Suprapubic skin (tissue), 4 donors: Measurements from ENCODE around the gene ARRDC3. TPM values are rescaled to one million over a fixed set of nuclear protein-coding genes. Genes with fewer than 3 reads are reported as not detected.

ENCODE experiments used
- DNase-seq, 2 donors: peaks; one replicate each; pipeline ENCODE4 v3.0.0-alpha.2; 2019; ENCODE audit warnings: low spot score in 2 of 2
- H3K27ac ChIP-seq: fragments of 200-600 bp; sonication (generic); one replicate; pipeline ENCODE4 v1.5.1; 2019
- H3K27me3 ChIP-seq: fragments of 200-600 bp; sonication (generic); one replicate; pipeline ENCODE4 v1.5.1; 2019
- H3K36me3 ChIP-seq: fragments of 200-600 bp; sonication (generic); one replicate; pipeline ENCODE4 v1.5.1; 2019
- H3K4me1 ChIP-seq: fragments of 200-600 bp; sonication (generic); one replicate; pipeline ENCODE4 v1.5.1; 2019
- H3K4me3 ChIP-seq: fragments of 200-600 bp; sonication (generic); one replicate; pipeline ENCODE4 v1.5.1; 2019; ENCODE audit warnings: mild to moderate bottlenecking
- H3K9me3 ChIP-seq: fragments of 200-600 bp; sonication (generic); one replicate; pipeline ENCODE4 v1.5.1; 2019
- EP300 ChIP-seq: sonication (generic); formaldehyde crosslinking; IDR thresholded peaks from one replicate; pipeline ENCODE4 v1.6.1; 2017; ENCODE audit warnings: antibody characterized with exemption
- POLR2A ChIP-seq, 2 donors: fragments of 450-650 bp; IDR thresholded peaks; one replicate each; pipeline ENCODE4 v1.6.1; 2017; ENCODE audit warnings: antibody characterized with exemption in 2 of 2, mild to moderate bottlenecking in 2 of 2, moderate library complexity in 2 of 2
- POLR2AphosphoS5 ChIP-seq, 3 donors: sonication (generic); formaldehyde crosslinking; IDR thresholded peaks; one replicate each; pipeline ENCODE4 v1.6.1; 2017; ENCODE audit warnings: antibody characterized with exemption in 3 of 3
- WGBS: methylation state at CpG from one replicate; pipeline ENCODE4 v1.1.5; 2018; 5-methylcytosine and 5-hydroxymethylcytosine counted together
- total RNA-seq, 4 donors: library from RNA; depleted of rRNA; stranded (reverse); fragments of >200 nt; gene quantifications; one replicate each; pipeline ENCODE4 v1.1.0, GENCODE V29; 2016
- TF ChIP-seq, protein P1 (sequence below), 2 donors: fragments of 200-600 bp in 1 of 2; fragments of 450-650 bp in 1 of 2; sonication (generic) in 1 of 2; IDR thresholded peaks; one replicate each; pipeline ENCODE4 v1.5.1; 2016 to 2019; ENCODE audit warnings: antibody characterized with exemption in 2 of 2, mild to moderate bottlenecking in 1 of 2, moderate library complexity in 1 of 2

The ARRDC3 gene
- total RNA-seq, 4 donors from 2014 or later = 30.1 to 84.4 (median 49.6) TPM

DNA sequence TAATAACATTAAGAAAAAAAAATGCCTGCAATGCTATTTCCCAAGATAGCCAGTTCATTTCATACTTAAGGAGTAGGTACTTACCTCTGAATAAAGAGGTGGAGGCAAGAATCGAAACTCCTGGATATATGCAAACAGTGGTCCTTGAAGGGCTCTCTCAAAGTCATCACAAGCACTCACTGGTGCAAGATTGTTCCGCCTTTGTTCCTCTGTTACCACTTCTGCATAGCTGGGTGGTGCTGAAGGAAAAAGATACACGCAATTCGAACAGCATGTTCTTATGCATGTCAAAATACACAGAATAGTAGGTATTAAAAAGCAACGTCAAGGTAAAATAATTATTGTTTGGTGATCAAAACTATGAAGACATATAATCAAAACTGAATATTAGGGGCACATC, 9.5 kb downstream of the ARRDC3 start:
- Histone ChIP-seq H3K4me3 (no peak overlapping the region), H3K27me3 (no peaks in the 10 kb centered on the region), H3K27ac (no peak overlapping the region), H3K9me3 (no peaks in the 10 kb centered on the region), H3K36me3 (peaks cover 73% of the 10 kb centered on the region), H3K4me1 (peaks cover 59% of the 10 kb centered on the region)
- no peak for TF ChIP-seq POLR2A (IDR thresholded peaks at IDR 0.05)
- TF ChIP-seq EP300 = no peak
- TF ChIP-seq, protein P1, sequence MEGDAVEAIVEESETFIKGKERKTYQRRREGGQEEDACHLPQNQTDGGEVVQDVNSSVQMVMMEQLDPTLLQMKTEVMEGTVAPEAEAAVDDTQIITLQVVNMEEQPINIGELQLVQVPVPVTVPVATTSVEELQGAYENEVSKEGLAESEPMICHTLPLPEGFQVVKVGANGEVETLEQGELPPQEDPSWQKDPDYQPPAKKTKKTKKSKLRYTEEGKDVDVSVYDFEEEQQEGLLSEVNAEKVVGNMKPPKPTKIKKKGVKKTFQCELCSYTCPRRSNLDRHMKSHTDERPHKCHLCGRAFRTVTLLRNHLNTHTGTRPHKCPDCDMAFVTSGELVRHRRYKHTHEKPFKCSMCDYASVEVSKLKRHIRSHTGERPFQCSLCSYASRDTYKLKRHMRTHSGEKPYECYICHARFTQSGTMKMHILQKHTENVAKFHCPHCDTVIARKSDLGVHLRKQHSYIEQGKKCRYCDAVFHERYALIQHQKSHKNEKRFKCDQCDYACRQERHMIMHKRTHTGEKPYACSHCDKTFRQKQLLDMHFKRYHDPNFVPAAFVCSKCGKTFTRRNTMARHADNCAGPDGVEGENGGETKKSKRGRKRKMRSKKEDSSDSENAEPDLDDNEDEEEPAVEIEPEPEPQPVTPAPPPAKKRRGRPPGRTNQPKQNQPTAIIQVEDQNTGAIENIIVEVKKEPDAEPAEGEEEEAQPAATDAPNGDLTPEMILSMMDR (IDR thresholded peaks at IDR 0.05) = no peak
- TF ChIP-seq POLR2AphosphoS5 (IDR thresholded peaks at IDR 0.05) = no peak
- no peak for DNase-seq
- 88% methylated on average over 5 of the region's 5 CpGs for WGBS

DNA sequence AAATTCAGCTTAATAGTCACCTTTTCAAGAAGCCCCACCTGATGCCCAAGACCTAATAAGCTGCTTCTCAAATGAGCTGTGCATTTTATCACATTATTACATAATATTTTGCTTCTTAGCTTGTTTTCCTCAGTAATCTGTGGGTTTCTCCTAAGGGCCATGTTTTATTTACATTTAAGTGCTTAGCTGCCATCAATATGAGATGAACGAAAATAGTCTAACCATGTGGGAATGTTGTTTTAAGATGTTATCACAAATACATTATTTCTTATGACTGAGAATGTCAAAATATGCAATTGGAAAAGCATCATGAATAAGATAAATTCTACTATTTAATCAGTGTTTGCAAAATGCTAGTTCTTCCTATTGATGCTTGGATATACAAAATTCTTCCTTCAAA, 10.1 kb downstream of the ARRDC3 start:
- Histone ChIP-seq H3K4me1 (peaks cover 53% of the 10 kb centered on the region), H3K27ac (no peak overlapping the region), H3K9me3 (no peaks in the 10 kb centered on the region), H3K4me3 (no peak overlapping the region), H3K27me3 (no peaks in the 10 kb centered on the region), H3K36me3 (peaks cover 78% of the 10 kb centered on the region)
- WGBS = 68% methylated on average over 1 of the region's 1 CpG
- no peak for DNase-seq
- TF ChIP-seq, protein P1 (IDR thresholded peaks at IDR 0.05) = no peak
- TF ChIP-seq POLR2A (IDR thresholded peaks at IDR 0.05) (no peak), POLR2AphosphoS5 (IDR thresholded peaks at IDR 0.05) (no peak), EP300 (no peak)

DNA sequence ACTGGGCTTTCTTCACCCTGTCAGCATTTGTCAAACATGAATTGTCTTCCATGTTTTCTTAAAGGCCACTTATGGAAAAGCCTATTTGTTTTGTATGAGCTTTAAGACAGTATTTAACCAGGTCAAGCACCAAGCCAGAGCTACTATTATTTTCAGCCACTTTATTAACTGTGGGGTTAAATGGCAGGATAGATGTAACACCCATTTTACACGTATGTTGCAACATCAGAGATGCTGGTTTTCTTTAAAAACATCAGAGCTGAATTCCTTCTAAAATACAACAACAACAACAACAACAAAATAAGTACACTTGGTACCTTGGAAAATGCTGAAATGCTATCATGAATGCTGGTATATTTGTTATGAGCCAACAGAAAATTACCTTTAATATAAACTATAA, 13.6 kb downstream of the ARRDC3 start:
- Histone ChIP-seq H3K4me1 (peaks cover 31% of the 10 kb centered on the region), H3K27me3 (no peaks in the 10 kb centered on the region), H3K27ac (no peak overlapping the region), H3K9me3 (no peaks in the 10 kb centered on the region), H3K36me3 (peaks cover 69% of the 10 kb centered on the region), H3K4me3 (no peak overlapping the region)
- no peak for TF ChIP-seq EP300
- TF ChIP-seq, protein P1 (IDR thresholded peaks at IDR 0.05) = no peak
- WGBS = 35% methylated on average over 1 of the region's 1 CpG
- DNase-seq = no peak

DNA sequence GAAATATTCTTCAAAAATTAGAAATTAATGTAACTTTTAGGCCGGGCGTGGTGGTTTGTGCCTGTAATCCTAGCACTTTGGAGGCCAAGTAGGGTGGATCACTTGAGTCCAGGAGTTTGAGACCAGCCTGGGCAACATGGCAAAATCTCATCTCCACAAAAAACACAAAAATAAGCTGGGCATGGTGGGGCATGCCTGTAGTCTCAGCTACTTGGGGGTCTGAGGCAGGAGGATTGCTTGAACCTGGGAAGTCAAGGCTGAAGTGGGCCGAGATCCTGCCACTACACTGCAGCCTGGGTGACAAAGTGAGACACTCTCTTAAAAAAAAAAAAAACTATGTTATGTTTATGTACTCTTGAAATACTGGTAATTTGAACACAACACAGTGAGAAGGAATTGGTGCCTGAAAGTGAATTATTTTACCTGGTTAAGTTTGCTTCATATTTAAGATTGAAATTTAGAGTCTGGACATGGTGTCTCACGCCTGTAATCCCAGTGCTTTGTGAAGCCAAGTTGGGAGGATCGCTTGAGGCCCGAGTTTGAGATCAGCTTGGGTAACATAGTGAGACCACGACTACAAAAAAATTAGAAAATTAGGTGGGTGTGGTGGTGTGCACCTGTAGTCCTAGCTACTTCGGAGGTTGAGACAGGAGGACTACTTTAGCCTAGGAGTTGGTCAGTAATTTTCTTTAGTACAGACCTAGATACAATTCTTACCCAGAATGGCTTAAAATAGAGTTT, 15.0 kb downstream of the ARRDC3 start:
- TF ChIP-seq, protein P1 (IDR thresholded peaks at IDR 0.05) = no peak
- TF ChIP-seq EP300 = no peak
- no peak for TF ChIP-seq POLR2A (IDR thresholded peaks at IDR 0.05)
- no peak for TF ChIP-seq POLR2AphosphoS5 (IDR thresholded peaks at IDR 0.05)
- no peak for DNase-seq
- 94% methylated on average over 8 of the region's 8 CpGs for WGBS
- H3K36me3 ChIP-seq = peaks cover 56% of the 10 kb centered on the region
- peaks cover 28% of the 10 kb centered on the region for H3K4me1 ChIP-seq
- H3K4me3 ChIP-seq = no peak overlapping the region
- H3K27ac ChIP-seq = no peak overlapping the region
- H3K27me3 ChIP-seq = no peaks in the 10 kb centered on the region
- no peaks in the 10 kb centered on the region for H3K9me3 ChIP-seq

DNA sequence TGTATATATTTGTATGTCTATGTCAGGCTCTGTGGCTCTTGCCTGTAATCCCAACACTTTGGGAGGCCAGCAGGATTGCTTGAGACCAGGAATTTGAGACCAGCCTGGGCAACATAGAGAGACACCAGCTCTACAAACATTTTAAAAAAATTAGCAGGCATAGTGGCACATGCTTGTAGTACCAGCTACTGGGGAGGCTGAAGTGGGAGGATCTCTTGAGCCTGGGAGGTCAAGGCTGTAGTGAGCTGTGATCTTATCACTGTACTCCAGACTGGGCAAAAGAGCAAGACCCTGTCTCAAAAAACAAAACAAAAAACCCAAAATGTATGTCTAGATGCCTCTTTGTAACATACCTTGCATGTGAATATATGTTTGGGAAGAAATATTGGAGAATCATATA, 15.8 kb downstream of the ARRDC3 start:
- Histone ChIP-seq H3K4me3 (no peak overlapping the region), H3K4me1 (peaks cover 22% of the 10 kb centered on the region), H3K27ac (no peak overlapping the region), H3K27me3 (no peaks in the 10 kb centered on the region), H3K36me3 (peaks cover 49% of the 10 kb centered on the region), H3K9me3 (no peaks in the 10 kb centered on the region)
- DNase-seq = no peak
- TF ChIP-seq EP300 (no peak), POLR2AphosphoS5 (IDR thresholded peaks at IDR 0.05) (no peak), POLR2A (IDR thresholded peaks at IDR 0.05) (no peak)
- TF ChIP-seq, protein P1 (IDR thresholded peaks at IDR 0.05) = no peak
